ENCODE results near the gene NFKB2.

The NFKB2 gene

DNA sequence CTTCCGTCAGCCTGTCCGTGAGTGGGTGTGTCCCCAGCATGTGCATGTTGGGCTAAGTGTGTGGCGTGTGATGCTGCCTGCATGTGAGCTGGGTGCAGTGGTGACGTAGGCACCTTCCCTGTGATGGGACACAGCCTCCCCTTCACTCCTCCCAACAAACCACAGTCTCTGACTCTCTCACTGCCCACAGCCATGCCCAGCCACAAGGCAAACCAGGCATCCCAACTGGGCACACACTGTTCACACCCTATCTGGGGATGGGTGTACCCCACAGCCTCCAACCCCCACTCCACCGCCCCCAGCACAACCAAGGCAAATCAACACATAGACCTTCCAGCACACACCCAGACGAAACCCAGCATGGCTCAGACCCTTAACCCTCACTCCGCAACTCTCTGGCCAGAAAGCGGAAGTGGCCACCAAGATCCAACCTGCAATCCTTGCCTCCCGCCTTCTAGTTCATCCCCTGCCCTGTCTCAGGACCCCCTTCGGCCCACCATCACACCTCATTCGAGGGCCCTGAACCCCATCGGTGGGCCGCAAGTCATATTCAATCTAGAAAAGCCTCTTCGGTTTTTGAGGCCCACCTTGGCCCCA, 12.7 kb downstream of the NFKB2 start:
- no peak for TF ChIP-seq POLR2AphosphoS5 (IDR thresholded peaks at IDR 0.05; ENCODE audit: low read depth, low read length)
- TF ChIP-seq, protein P1, sequence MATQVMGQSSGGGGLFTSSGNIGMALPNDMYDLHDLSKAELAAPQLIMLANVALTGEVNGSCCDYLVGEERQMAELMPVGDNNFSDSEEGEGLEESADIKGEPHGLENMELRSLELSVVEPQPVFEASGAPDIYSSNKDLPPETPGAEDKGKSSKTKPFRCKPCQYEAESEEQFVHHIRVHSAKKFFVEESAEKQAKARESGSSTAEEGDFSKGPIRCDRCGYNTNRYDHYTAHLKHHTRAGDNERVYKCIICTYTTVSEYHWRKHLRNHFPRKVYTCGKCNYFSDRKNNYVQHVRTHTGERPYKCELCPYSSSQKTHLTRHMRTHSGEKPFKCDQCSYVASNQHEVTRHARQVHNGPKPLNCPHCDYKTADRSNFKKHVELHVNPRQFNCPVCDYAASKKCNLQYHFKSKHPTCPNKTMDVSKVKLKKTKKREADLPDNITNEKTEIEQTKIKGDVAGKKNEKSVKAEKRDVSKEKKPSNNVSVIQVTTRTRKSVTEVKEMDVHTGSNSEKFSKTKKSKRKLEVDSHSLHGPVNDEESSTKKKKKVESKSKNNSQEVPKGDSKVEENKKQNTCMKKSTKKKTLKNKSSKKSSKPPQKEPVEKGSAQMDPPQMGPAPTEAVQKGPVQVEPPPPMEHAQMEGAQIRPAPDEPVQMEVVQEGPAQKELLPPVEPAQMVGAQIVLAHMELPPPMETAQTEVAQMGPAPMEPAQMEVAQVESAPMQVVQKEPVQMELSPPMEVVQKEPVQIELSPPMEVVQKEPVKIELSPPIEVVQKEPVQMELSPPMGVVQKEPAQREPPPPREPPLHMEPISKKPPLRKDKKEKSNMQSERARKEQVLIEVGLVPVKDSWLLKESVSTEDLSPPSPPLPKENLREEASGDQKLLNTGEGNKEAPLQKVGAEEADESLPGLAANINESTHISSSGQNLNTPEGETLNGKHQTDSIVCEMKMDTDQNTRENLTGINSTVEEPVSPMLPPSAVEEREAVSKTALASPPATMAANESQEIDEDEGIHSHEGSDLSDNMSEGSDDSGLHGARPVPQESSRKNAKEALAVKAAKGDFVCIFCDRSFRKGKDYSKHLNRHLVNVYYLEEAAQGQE (IDR thresholded peaks at IDR 0.05; ENCODE audit: insufficient read depth in 1 of 2, low read depth in 2 of 2, low read length in 2 of 2): no peak
- no peak for TF ChIP-seq SIN3A (IDR thresholded peaks at IDR 0.05; ENCODE audit: borderline replicate concordance, insufficient read depth, low read length)
- no peak for TF ChIP-seq TAF1 (IDR thresholded peaks at IDR 0.05; ENCODE audit: borderline replicate concordance, insufficient read depth, low read length)
- no peak for TF ChIP-seq FOXP2 (optimal IDR thresholded peaks at IDR 0.05; ENCODE audit: borderline replicate concordance, extremely low read depth, extremely low read length, insufficient read depth)

DNA sequence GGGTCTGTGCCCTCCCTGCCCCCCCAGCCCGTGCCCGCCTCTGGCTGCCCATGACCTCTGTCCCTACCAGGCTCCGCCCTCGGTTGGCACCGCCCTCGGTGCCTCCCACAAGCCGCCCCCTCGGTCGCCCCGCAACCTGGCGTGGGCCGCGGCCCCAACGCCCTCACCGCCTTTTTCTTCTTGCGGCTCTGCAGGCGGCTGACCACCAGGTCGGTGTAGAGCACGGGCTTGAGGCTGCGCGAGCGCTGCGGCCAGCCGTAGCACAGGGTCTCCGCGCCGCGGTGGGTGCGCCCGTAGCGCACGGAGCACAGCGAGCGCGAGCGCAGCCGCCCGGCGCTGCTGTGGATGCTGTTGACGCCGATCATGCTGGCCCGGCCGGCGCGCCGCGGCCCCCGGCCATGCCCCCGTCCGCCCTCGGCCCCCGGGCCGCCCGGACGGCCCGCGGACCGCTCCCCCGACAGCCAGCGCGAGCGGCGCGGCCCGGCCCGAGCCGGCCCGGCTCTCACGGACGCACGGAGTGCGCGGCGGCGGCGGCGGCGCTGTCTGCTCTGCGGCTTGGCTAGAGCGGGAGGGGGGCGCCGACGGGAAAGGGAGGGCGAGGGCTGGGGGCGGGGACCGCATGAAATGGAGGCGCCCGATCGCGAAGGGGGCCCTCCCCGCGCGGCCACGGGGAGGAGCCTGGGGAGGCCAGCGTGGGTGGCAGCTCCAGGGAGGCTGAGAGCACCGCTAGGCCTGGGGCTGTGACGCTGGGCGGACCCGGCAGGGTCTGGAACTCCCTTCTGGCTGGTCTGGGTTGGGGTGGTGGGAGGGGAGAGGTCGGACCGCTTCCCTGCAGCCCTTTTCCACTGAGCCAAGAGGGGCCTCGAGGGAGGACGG, 13.5 kb downstream of the NFKB2 start:
- no peak for TF ChIP-seq SIN3A (IDR thresholded peaks at IDR 0.05; ENCODE audit: borderline replicate concordance, insufficient read depth, low read length)
- TF ChIP-seq, protein P1 (IDR thresholded peaks at IDR 0.05; ENCODE audit: insufficient read depth in 1 of 2, low read depth in 2 of 2, low read length in 2 of 2): no peak
- TF ChIP-seq FOXP2 (optimal IDR thresholded peaks at IDR 0.05; ENCODE audit: borderline replicate concordance, extremely low read depth, extremely low read length, insufficient read depth): no peak
- no peak for TF ChIP-seq TAF1 (IDR thresholded peaks at IDR 0.05; ENCODE audit: borderline replicate concordance, insufficient read depth, low read length)
- no peak for TF ChIP-seq POLR2AphosphoS5 (IDR thresholded peaks at IDR 0.05; ENCODE audit: low read depth, low read length)

DNA sequence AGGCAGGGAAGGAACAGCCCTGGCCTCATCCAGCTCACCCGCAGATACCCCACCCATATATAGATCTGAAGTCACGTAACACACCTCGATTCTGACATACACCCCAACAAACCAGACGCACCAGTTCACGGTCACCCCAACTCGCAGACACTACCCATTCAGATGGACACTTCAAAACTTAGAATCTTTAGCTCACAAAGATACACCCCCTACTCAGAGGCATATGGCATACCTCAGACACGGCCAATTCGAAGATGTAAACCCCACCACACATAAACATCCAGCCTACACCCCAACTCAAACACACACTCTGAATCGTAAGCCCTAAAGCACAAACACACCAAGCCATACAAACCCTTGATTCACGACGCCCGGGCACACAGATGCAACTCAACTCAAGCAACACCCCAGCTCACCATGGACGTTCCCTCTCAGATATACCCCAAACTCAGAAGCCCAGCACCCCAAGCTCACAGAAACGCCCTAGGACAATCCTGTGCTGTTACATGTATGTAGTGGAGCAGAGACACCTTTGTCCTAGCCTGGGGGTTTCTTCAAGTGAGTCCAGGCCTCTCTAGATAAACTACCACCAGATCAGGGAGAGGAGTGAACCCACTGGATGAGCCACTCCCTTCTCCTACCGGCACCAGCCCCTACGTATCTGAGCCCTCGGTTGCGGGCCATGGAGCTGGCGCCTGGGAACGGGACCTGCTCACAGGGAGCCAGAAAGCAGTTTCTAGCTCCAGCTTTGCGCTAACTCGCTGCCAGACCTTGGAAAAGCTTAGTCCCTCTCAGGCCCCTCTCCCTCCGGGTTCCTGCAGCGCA, 14.3 kb downstream of the NFKB2 start:
- no peak for TF ChIP-seq POLR2AphosphoS5 (IDR thresholded peaks at IDR 0.05; ENCODE audit: low read depth, low read length)
- TF ChIP-seq, protein P1 (IDR thresholded peaks at IDR 0.05; ENCODE audit: insufficient read depth in 1 of 2, low read depth in 2 of 2, low read length in 2 of 2): no peak
- no peak for TF ChIP-seq FOXP2 (optimal IDR thresholded peaks at IDR 0.05; ENCODE audit: borderline replicate concordance, extremely low read depth, extremely low read length, insufficient read depth)
- TF ChIP-seq TAF1 (IDR thresholded peaks at IDR 0.05; ENCODE audit: borderline replicate concordance, insufficient read depth, low read length): no peak
- no peak for TF ChIP-seq SIN3A (IDR thresholded peaks at IDR 0.05; ENCODE audit: borderline replicate concordance, insufficient read depth, low read length)

DNA sequence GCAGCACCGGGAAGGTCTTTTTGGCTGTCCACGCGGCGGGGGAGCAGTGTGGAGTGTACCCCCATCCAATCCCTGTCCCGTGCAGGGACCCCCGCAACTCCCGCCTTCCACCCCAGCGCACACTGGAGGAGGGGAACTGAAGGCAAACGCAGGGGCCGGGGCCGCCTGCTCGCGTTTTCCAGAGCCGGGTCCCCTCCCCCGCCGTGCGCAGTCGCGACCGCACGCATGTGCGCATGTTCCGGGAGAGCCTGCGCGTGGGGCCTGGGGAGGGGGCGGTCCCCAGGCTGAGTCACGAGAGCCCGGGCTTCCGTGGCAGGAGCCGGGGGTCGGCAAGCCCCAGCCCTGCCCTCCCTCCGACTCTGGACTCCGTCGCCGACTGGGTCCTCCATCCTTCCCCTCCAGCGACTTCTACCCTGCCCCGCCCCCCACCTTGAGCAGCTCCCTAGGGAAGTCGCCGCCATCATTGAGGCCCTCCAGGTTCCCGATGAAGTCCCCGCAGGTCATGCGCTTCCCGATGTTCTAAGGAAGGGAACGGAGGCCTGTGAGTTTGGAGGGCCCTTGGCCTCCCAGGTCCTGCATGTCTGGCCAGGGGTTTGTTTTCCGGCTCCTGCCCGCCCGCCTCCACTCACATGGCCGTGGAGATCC, 15.0 kb downstream of the NFKB2 start:
- TF ChIP-seq SIN3A (IDR thresholded peaks at IDR 0.05; ENCODE audit: borderline replicate concordance, insufficient read depth, low read length) (no peak), TAF1 (IDR thresholded peaks at IDR 0.05; ENCODE audit: borderline replicate concordance, insufficient read depth, low read length) (no peak), POLR2AphosphoS5 (IDR thresholded peaks at IDR 0.05; ENCODE audit: low read depth, low read length) (no peak), FOXP2 (optimal IDR thresholded peaks at IDR 0.05; ENCODE audit: borderline replicate concordance, extremely low read depth, extremely low read length, insufficient read depth) (no peak)
- TF ChIP-seq, protein P1 (IDR thresholded peaks at IDR 0.05; ENCODE audit: insufficient read depth in 1 of 2, low read depth in 2 of 2, low read length in 2 of 2): no peak
